ENCODE results near the gene OR8U1.

Gene OR8U1

DNA sequence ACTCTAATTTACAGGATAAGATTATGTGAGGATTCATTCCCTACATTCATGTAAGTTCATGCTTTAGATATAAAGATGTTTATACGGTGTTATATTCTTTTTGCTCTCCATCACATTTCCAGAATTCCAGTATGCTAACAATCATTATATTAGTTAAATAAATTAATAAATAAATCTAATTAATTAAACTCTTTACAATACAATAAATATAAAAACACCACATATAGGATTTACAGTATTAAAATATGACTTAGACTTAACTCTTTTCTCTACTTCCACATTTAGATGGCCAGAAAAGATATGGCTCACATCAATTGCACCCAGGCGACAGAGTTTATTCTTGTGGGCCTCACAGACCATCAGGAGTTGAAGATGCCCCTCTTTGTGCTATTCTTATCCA is at the start of gene OR8U1:
Gene OR8U1, plus strand, starts transcription at position 301 of the 400 bp plus-strand sequence. Its CDS starts 0 bp downstream, at position 301.
- TF ChIP-seq, protein P1, sequence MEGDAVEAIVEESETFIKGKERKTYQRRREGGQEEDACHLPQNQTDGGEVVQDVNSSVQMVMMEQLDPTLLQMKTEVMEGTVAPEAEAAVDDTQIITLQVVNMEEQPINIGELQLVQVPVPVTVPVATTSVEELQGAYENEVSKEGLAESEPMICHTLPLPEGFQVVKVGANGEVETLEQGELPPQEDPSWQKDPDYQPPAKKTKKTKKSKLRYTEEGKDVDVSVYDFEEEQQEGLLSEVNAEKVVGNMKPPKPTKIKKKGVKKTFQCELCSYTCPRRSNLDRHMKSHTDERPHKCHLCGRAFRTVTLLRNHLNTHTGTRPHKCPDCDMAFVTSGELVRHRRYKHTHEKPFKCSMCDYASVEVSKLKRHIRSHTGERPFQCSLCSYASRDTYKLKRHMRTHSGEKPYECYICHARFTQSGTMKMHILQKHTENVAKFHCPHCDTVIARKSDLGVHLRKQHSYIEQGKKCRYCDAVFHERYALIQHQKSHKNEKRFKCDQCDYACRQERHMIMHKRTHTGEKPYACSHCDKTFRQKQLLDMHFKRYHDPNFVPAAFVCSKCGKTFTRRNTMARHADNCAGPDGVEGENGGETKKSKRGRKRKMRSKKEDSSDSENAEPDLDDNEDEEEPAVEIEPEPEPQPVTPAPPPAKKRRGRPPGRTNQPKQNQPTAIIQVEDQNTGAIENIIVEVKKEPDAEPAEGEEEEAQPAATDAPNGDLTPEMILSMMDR (IDR thresholded peaks at IDR 0.05; ENCODE audit: low read depth, low read length): no peak
- H3K9me3 ChIP-seq (ENCODE audit: insufficient read depth, low read length): no peaks in the 10 kb centered on the region

DNA sequence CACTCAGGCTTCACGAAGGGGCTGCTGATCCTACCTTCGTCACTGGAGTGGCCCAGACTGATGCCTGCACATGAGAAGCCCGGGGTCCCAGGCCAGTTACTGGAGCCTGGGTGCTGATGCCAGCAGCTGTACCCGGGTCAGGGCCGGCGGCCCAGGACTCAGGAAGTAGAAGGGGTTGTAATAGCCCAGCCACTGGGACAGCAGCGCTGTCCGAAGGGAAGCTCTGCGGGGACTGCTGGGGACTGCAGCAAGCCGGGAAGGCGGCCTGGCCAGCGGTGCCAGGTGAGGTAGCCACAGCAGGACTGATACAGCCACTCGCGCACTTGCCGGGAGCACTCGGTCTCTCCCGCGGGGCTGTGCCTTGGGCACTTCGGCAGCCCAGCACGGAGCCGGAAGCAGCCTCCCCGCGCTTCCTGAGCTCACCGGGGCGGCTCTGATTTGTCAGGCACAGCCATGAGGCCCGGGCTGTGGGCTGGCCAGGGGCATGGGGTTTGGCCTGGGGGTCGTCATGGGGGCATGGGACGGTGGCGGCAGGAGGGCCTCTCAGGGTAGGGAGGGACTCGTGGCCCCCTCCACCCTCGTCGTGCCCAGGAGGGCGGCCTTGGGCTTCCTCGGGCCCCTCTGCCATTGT is 43.4 kb upstream of the OR8U1 start:
- Histone ChIP-seq H3K4me1 (ENCODE audit: low read length) (no peaks in the 10 kb centered on the region), H3K9ac (ENCODE audit: low read length) (no peak overlapping the region), H3K79me2 (ENCODE audit: low read length) (no peaks in the 10 kb centered on the region), H3K4me2 (ENCODE audit: low read length) (no peak overlapping the region), H3K27me3 (ENCODE audit: low read depth, low read length) (no peaks in the 10 kb centered on the region), H2AFZ (ENCODE audit: low read depth, low read length) (no peak overlapping the region), H4K20me1 (ENCODE audit: insufficient read depth, low read length) (no peaks in the 10 kb centered on the region), H3K4me3 (ENCODE audit: low read length) (no peak overlapping the region), H3K36me3 (replicated peaks; ENCODE audit: low read depth, low read length) (no peaks in the 10 kb centered on the region), H3K27ac (ENCODE audit: low read length) (no peak overlapping the region), H3K9me3 (ENCODE audit: insufficient read depth, low read length) (no peaks in the 10 kb centered on the region)
- TF ChIP-seq, protein P1 (IDR thresholded peaks at IDR 0.05; ENCODE audit: low read depth, low read length): no peak
- no peak for TF ChIP-seq EZH2phosphoT487 (IDR thresholded peaks at IDR 0.05; ENCODE audit: low read depth)

More for the DNA sequence above, at the start of gene OR8U1:
- Histone ChIP-seq H3K27ac (ENCODE audit: low read length) (no peak within 1 kb of the TSS), H3K27me3 (ENCODE audit: low read depth, low read length) (no peaks in the 10 kb centered on the region), H3K9ac (ENCODE audit: low read length) (no peak within 1 kb of the TSS), H3K79me2 (ENCODE audit: low read length) (no peaks in the 10 kb centered on the region), H3K4me2 (ENCODE audit: low read length) (no peak within 1 kb of the TSS), H4K20me1 (ENCODE audit: insufficient read depth, low read length) (no peaks in the 10 kb centered on the region), H2AFZ (ENCODE audit: low read depth, low read length) (no peak within 1 kb of the TSS), H3K36me3 (replicated peaks; ENCODE audit: low read depth, low read length) (no peaks in the 10 kb centered on the region), H3K4me1 (ENCODE audit: low read length) (no peaks in the 10 kb centered on the region), H3K4me3 (ENCODE audit: low read length) (no peak within 1 kb of the TSS)

DNA sequence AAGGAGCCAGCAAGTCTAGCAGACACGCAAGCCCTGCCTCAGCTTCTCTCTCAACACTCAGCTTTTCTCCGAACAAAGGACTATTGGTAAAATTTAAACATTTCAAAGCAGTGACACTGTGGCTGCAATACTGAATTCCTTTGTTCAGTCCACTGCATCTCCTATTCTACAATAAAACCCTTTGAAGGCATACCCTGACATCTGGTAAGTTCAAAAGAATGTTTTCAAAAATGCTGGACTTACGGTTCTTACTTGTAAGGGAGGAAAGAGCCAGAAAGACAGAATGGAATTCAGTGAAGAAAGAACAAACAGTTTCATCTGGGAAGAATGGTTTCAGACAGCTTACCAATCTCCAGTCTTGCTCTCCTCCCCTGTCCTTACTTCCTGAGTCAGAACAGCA is 42.3 kb upstream of the OR8U1 start:
- H3K79me2 ChIP-seq (ENCODE audit: low read length): no peaks in the 10 kb centered on the region
- no peak overlapping the region for H3K4me2 ChIP-seq (ENCODE audit: low read length)
- H4K20me1 ChIP-seq (ENCODE audit: insufficient read depth, low read length): no peaks in the 10 kb centered on the region
- H3K4me3 ChIP-seq (ENCODE audit: low read length): no peak overlapping the region
- no peak overlapping the region for H2AFZ ChIP-seq (ENCODE audit: low read depth, low read length)
- no peaks in the 10 kb centered on the region for H3K4me1 ChIP-seq (ENCODE audit: low read length)
- H3K27ac ChIP-seq (ENCODE audit: low read length): no peak overlapping the region
- H3K36me3 ChIP-seq (replicated peaks; ENCODE audit: low read depth, low read length): no peaks in the 10 kb centered on the region
- H3K9me3 ChIP-seq (ENCODE audit: insufficient read depth, low read length): no peaks in the 10 kb centered on the region
- TF ChIP-seq, protein P1 (IDR thresholded peaks at IDR 0.05; ENCODE audit: low read depth, low read length): no peak
- TF ChIP-seq EZH2phosphoT487 (IDR thresholded peaks at IDR 0.05; ENCODE audit: low read depth): no peak
- H3K9ac ChIP-seq (ENCODE audit: low read length): no peak overlapping the region
- H3K27me3 ChIP-seq (ENCODE audit: low read depth, low read length): no peaks in the 10 kb centered on the region

DNA sequence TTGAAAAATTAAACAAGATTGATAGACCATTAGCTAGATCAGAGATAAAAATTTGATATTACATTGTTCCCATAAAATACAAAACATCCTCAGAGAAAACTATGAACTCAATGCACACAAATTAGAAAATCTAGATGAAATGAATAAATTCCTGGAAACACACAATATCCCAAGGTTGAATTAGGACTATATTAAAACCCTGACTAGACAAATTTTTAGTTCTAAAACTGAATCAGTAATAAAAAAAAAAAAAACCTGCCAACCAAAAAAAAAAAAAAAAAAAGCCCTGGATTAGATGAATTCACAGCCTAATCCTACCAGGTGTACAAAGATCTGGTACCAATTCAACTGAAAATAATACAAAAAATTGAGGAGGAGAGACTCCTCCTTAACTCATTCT is 35.1 kb upstream of the OR8U1 start:
- H3K36me3 ChIP-seq (replicated peaks; ENCODE audit: low read depth, low read length): no peaks in the 10 kb centered on the region
- H3K9ac ChIP-seq (ENCODE audit: low read length): no peak overlapping the region
- no peaks in the 10 kb centered on the region for H3K9me3 ChIP-seq (ENCODE audit: insufficient read depth, low read length)
- no peak overlapping the region for H3K27ac ChIP-seq (ENCODE audit: low read length)
- no peaks in the 10 kb centered on the region for H3K79me2 ChIP-seq (ENCODE audit: low read length)
- no peaks in the 10 kb centered on the region for H3K27me3 ChIP-seq (ENCODE audit: low read depth, low read length)
- no peaks in the 10 kb centered on the region for H3K4me1 ChIP-seq (ENCODE audit: low read length)
- H3K4me2 ChIP-seq (ENCODE audit: low read length): no peak overlapping the region
- H4K20me1 ChIP-seq (ENCODE audit: insufficient read depth, low read length): no peaks in the 10 kb centered on the region
- TF ChIP-seq EZH2phosphoT487 (IDR thresholded peaks at IDR 0.05; ENCODE audit: low read depth): no peak
- TF ChIP-seq, protein P1 (IDR thresholded peaks at IDR 0.05; ENCODE audit: low read depth, low read length): no peak
- no peak overlapping the region for H3K4me3 ChIP-seq (ENCODE audit: low read length)
- H2AFZ ChIP-seq (ENCODE audit: low read depth, low read length): no peak overlapping the region

Data from OCI-LY3 (cell line).